Body of pancreas (tissue), 4 donors: ENCODE measurements around the gene KCNQ5.

ENCODE experiments used
- POLR2A ChIP-seq, 3 donors: fragments of 450-650 bp; IDR thresholded peaks; one replicate each; pipeline ENCODE4 v1.6.1; 2016; ENCODE audit warnings: antibody characterized with exemption in 3 of 3, mild to moderate bottlenecking in 2 of 3
- TF ChIP-seq, protein P1 (sequence below), 7 experiments: fragments of 450-650 bp in 4 of 7; fragments of 200-600 bp in 3 of 7; sonication (generic) in 3 of 7; IDR thresholded peaks; one replicate each; pipeline ENCODE4 v1.5.1; 2016 to 2019; ENCODE audit warnings: antibody characterized with exemption in 7 of 7

DNA sequence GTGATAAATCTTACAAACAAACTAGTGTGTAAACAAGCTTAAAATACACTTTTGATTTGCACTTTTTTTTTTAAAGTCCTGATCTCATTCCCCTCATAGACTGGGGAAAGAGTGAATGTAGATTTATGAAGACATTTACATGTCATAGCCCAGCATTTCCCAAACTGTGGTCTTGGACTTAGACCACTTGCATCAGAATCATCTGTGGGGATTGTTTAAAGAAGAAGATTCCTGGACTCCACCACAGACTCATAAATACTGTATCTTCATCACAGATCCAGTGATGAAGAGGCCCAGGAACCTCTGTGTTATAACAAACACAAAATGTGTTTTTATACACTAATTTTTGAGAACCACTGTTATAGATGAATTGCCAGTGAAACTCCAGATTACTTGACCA is 99.5 kb downstream of the KCNQ5 start:
- TF ChIP-seq POLR2A (IDR thresholded peaks at IDR 0.05): no peak
- TF ChIP-seq, protein P1, sequence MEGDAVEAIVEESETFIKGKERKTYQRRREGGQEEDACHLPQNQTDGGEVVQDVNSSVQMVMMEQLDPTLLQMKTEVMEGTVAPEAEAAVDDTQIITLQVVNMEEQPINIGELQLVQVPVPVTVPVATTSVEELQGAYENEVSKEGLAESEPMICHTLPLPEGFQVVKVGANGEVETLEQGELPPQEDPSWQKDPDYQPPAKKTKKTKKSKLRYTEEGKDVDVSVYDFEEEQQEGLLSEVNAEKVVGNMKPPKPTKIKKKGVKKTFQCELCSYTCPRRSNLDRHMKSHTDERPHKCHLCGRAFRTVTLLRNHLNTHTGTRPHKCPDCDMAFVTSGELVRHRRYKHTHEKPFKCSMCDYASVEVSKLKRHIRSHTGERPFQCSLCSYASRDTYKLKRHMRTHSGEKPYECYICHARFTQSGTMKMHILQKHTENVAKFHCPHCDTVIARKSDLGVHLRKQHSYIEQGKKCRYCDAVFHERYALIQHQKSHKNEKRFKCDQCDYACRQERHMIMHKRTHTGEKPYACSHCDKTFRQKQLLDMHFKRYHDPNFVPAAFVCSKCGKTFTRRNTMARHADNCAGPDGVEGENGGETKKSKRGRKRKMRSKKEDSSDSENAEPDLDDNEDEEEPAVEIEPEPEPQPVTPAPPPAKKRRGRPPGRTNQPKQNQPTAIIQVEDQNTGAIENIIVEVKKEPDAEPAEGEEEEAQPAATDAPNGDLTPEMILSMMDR (IDR thresholded peaks at IDR 0.05): no peak
